Type B pancreatic cell (in vitro differentiated cells): Measurements from ENCODE around the gene TBL1X. TPM values are rescaled to one million over a fixed set of nuclear protein-coding genes. Genes with fewer than 3 reads are reported as not detected.

Experiments used
- DNase-seq: peaks from one replicate; pipeline ENCODE4 v3.0.0; 2021; ENCODE audit warnings: mixed read lengths; ENCODE audit not compliant: unreplicated experiment; ENCODE audit errors: extremely low spot score
- H3K27ac Mint-ChIP-seq: 2 replicates; pipeline ENCODE4 v1.8.0; 2021; ENCODE audit warnings: mild to moderate bottlenecking, mixed read lengths
- H3K27me3 Mint-ChIP-seq: 2 replicates; pipeline ENCODE4 v1.8.0; 2021; ENCODE audit warnings: mixed read lengths
- H3K36me3 Mint-ChIP-seq: 2 replicates; pipeline ENCODE4 v1.8.0; 2021; ENCODE audit warnings: mixed read lengths
- H3K4me1 Mint-ChIP-seq: one replicate; pipeline ENCODE4 v1.8.0; 2021; ENCODE audit warnings: mixed read lengths; ENCODE audit not compliant: unreplicated experiment
- H3K4me3 Mint-ChIP-seq: 2 replicates; pipeline ENCODE4 v1.8.0; 2021; ENCODE audit warnings: mild to moderate bottlenecking, mixed read lengths
- H3K9me3 Mint-ChIP-seq: 2 replicates; pipeline ENCODE4 v1.8.0; 2021; ENCODE audit warnings: mixed read lengths
- CTCF ChIP-seq: fragments of 200-600 bp; sonication (generic); conservative IDR thresholded peaks from 2 replicates; pipeline ENCODE4 v1.5.0; 2021; ENCODE audit warnings: antibody characterized with exemption, mild to moderate bottlenecking
- total RNA-seq: library from RNA; stranded (reverse); gene quantifications from 2 replicates; pipeline ENCODE4 v1.2.1, GENCODE V29; 2021; ENCODE audit warnings: low replicate concordance

TBL1X gene
- total RNA-seq, 1 donor from 2014 or later = 41.3 TPM

- no peaks in the 10 kb centered on the region for H3K27me3 Mint-ChIP-seq
- H3K27ac Mint-ChIP-seq = no peak overlapping the region
- no peak for DNase-seq
- H3K4me1 Mint-ChIP-seq = peaks cover 4% of the 10 kb centered on the region
- no peaks in the 10 kb centered on the region for H3K36me3 Mint-ChIP-seq
- H3K4me3 Mint-ChIP-seq = no peak overlapping the region
- no peak for TF ChIP-seq CTCF
- peaks cover 5% of the 10 kb centered on the region for H3K9me3 Mint-ChIP-seq
Observed at GRCh38 chrX:9587642-9588041, 122.8 kb downstream of the TBL1X start.

- no peak overlapping the region for H3K4me3 Mint-ChIP-seq
- no peak overlapping the region for H3K27ac Mint-ChIP-seq
Observed at GRCh38 chrX:9591496-9591895, 126.6 kb downstream of the TBL1X start.

GRCh38 chrX:9593756-9594155, 128.9 kb downstream of the TBL1X start:
- DNase-seq = no peak
- Mint-ChIP-seq H3K9me3 (no peaks in the 10 kb centered on the region), H3K27ac (no peak overlapping the region)

More at GRCh38 chrX:9591496-9591895, 126.6 kb downstream of the TBL1X start:
- H3K9me3 Mint-ChIP-seq = no peaks in the 10 kb centered on the region
- H3K4me1 Mint-ChIP-seq = no peaks in the 10 kb centered on the region
- no peak for DNase-seq
- no peaks in the 10 kb centered on the region for H3K36me3 Mint-ChIP-seq
- H3K27me3 Mint-ChIP-seq = no peaks in the 10 kb centered on the region
- no peak for TF ChIP-seq CTCF

GRCh38 chrX:9595174-9595573, 130.3 kb downstream of the TBL1X start:
- no peaks in the 10 kb centered on the region for H3K9me3 Mint-ChIP-seq
- no peak overlapping the region for H3K4me3 Mint-ChIP-seq
- H3K27me3 Mint-ChIP-seq = no peaks in the 10 kb centered on the region
- DNase-seq = no peak
- H3K36me3 Mint-ChIP-seq = no peaks in the 10 kb centered on the region
- no peak for TF ChIP-seq CTCF
- H3K27ac Mint-ChIP-seq = no peak overlapping the region
- peaks cover 11% of the 10 kb centered on the region for H3K4me1 Mint-ChIP-seq

More at GRCh38 chrX:9593756-9594155, 128.9 kb downstream of the TBL1X start:
- H3K4me1 Mint-ChIP-seq = peaks cover 11% of the 10 kb centered on the region
- H3K36me3 Mint-ChIP-seq = no peaks in the 10 kb centered on the region
- TF ChIP-seq CTCF = no peak
- no peak overlapping the region for H3K4me3 Mint-ChIP-seq
- H3K27me3 Mint-ChIP-seq = no peaks in the 10 kb centered on the region

GRCh38 chrX:9596837-9597236, 132.0 kb downstream of the TBL1X start:
- DNase-seq = no peak
- H3K4me3 Mint-ChIP-seq = no peak overlapping the region
- no peaks in the 10 kb centered on the region for H3K27me3 Mint-ChIP-seq
- H3K36me3 Mint-ChIP-seq = peaks cover 4% of the 10 kb centered on the region
- H3K27ac Mint-ChIP-seq = no peak overlapping the region
- peaks cover 11% of the 10 kb centered on the region for H3K4me1 Mint-ChIP-seq
- no peaks in the 10 kb centered on the region for H3K9me3 Mint-ChIP-seq
- no peak for TF ChIP-seq CTCF
